HFF-Myc (cell line): ENCODE results near the gene GREM2.

ENCODE experiments used
- DNase-seq: peaks from one replicate; pipeline ENCODE4 v3.0.0-alpha.2; 2011; ENCODE audit warnings: low read depth; ENCODE audit errors: extremely low read depth
- H3K4me3 ChIP-seq: replicated peaks from 2 replicates; pipeline ENCODE4 v1.5.1; 2011; ENCODE audit warnings: low read depth, mild to moderate bottlenecking, control low read depth, low read length
- CTCF ChIP-seq: IDR thresholded peaks from 2 replicates; pipeline ENCODE4 v1.5.1; 2012; ENCODE audit warnings: mild to moderate bottlenecking, low read depth, low read length, control low read depth; ENCODE audit errors: missing control alignments

Gene GREM2

GRCh38 chr1:240500647-240501046 lies 111.3 kb downstream of the GREM2 start:
- DNase-seq = no peak
- no peak for TF ChIP-seq CTCF
- no peak overlapping the region for H3K4me3 ChIP-seq

GRCh38 chr1:240499012-240499411 lies 112.9 kb downstream of the GREM2 start:
- TF ChIP-seq CTCF = no peak
- DNase-seq = peak; percentile 41
- H3K4me3 ChIP-seq = no peak overlapping the region

- no peak overlapping the region for H3K4me3 ChIP-seq
- no peak for DNase-seq
- no peak for TF ChIP-seq CTCF
Measured at GRCh38 chr1:240498335-240498734, 113.6 kb downstream of the GREM2 start.

- DNase-seq = no peak
- H3K4me3 ChIP-seq = no peak overlapping the region
- TF ChIP-seq CTCF = no peak
Measured at GRCh38 chr1:240497908-240498307, 114.0 kb downstream of the GREM2 start.

- no peak for TF ChIP-seq CTCF
- H3K4me3 ChIP-seq = no peak overlapping the region
- no peak for DNase-seq
Measured at GRCh38 chr1:240496941-240497340, 115.0 kb downstream of the GREM2 start.

GRCh38 chr1:240496356-240496755 lies 115.6 kb downstream of the GREM2 start:
- no peak overlapping the region for H3K4me3 ChIP-seq
- TF ChIP-seq CTCF = no peak
- no peak for DNase-seq

- TF ChIP-seq CTCF = no peak
- no peak overlapping the region for H3K4me3 ChIP-seq
- no peak for DNase-seq
Measured at GRCh38 chr1:240495601-240496000, 116.4 kb downstream of the GREM2 start.
